ENCODE data around the gene PRAF2. TPM values are rescaled to one million over a fixed set of nuclear protein-coding genes. Genes with fewer than 3 reads are reported as not detected.

The PRAF2 gene
- total and polyA plus RNA-seq, 9 of the 15 experiments (the other 6 are each of a cell fraction or from before 2014, with no cell fraction given) = 0.24 to 5.7 (median 2.0) TPM

- peak; percentile 11 to 22 (median 18) for DNase-seq (ENCODE audit: extremely low read depth in 1 of 4, low spot score in 3 of 4)
- in situ Hi-C loops (cut with MboI) (loop anchor here (10.0 kb wide), 1 partner anchor 127 kb away; the partner anchor contains the start of gene KCND1), intact Hi-C loops (cut with micrococcal nuclease) (loop anchor here (2.0 to 5.0 kb wide), 3 partner anchors 59 to 204 kb away; partner anchors contain the start of genes OTUD5, PQBP1, TFE3 and TIMM17B)
- Histone ChIP-seq H3K36me3 (ENCODE audit: control insufficient read depth, insufficient read depth, low read length) (peaks cover 7% of the 10 kb centered on the region; the same call in 2 of the 3 replicates), H3K4me2 (ENCODE audit: insufficient read depth, low read length) (peak overlapping the region; percentile 99), H3K9me1 (ENCODE audit: control insufficient read depth, insufficient read depth, low read length) (no peaks in the 10 kb centered on the region), H3K9ac (ENCODE audit: insufficient read depth in 1 of 2, low read depth in 2 of 2, low read length in 2 of 2) (peak overlapping the region; percentile 97 to 98), H2AFZ (ENCODE audit: low read depth, low read length) (peak overlapping the region; percentile 76), H3K27ac (ENCODE audit: extremely low read depth, low read depth, low read length) (peak overlapping the region; percentile 81), H3K4me1 (replicated peaks in 1 of 2; ENCODE audit: control insufficient read depth in 2 of 2, insufficient read depth in 2 of 2, low read length in 2 of 2) (peaks cover 6 to 14% of the 10 kb centered on the region in 2 experiments; a peak in 4 of 5 replicates), H3K79me2 (ENCODE audit: control insufficient read depth, insufficient read depth, low read length) (peaks cover 27% of the 10 kb centered on the region), H4K20me1 (replicated peaks; ENCODE audit: control insufficient read depth, insufficient read depth, low read length) (no peaks in the 10 kb centered on the region), H3K9me3 (replicated peaks; ENCODE audit: control insufficient read depth, insufficient read depth, low read depth, low read length) (no peaks in the 10 kb centered on the region), H3K4me3 (peak overlapping the region; percentile 58), H3K27me3 (ENCODE audit: control insufficient read depth in 2 of 2, insufficient read depth in 2 of 2, low read length in 2 of 2) (no peaks in the 10 kb centered on the region)
- ChIA-PET POLR2A (interaction anchor here (0.6 to 1.0 kb wide), 3 partner anchors 13 to 71 kb away, joined by 3 read pairs; no protein-coding TSS in a partner anchor), CTCF (ENCODE audit: low intra/inter-chr PET ratio) (no interaction called here)
- no peak for FAIRE-seq
- 9% methylated on average over 7 of the region's 9 CpGs for WGBS (ENCODE audit: insufficient coverage, low coverage, missing lambda C conversion rate)
- ATAC-seq = peak; percentile 7
- BruUV-seq (replicated peaks) = no TSS peak
- TF ChIP-seq TBL1XR1 (IDR thresholded peaks at IDR 0.05; ENCODE audit: low read length in 2 of 2) (no peak), TOE1 (IDR thresholded peaks at IDR 0.05; ENCODE audit: borderline replicate concordance) (0 out of 2 replicates have a peak, but pooled peaks have one; percentile 16), TOE1 (CRISPR knock-in tag; IDR thresholded peaks at IDR 0.05; ENCODE audit: borderline replicate concordance, low read depth) (no peak), E2F3 (CRISPR knock-in tag; IDR thresholded peaks at IDR 0.05) (0 out of 2 replicates have a peak, but pooled peaks have one; percentile 38), CC2D1A (IDR thresholded peaks at IDR 0.05) (no peak), RFX7 (CRISPR knock-in tag; IDR thresholded peaks at IDR 0.05) (no peak), ZNF407 (IDR thresholded peaks at IDR 0.05; ENCODE audit: low read depth) (no peak), CTCF (IDR thresholded peaks at IDR 0.05 in 2 of 3, conservative IDR thresholded peaks at IDR 0.05 in 1 of 3; ENCODE audit: insufficient read depth in 2 of 3, low read depth in 1 of 3, low read length in 3 of 3) (0 out of 6 replicates have a peak, but pooled peaks of 1 of the 3 experiments have one; percentile 23), CTCFL (IDR thresholded peaks at IDR 0.05; ENCODE audit: borderline replicate concordance, insufficient read depth, low read depth, low read length, poor library complexity, severe bottlenecking) (peak; percentile 38)
These were observed 27.8 kb upstream of the PRAF2 start for GRCh38 chrX:49101629-49101984.
